ENCODE measurements around the gene MAD1L1. TPM values are rescaled to one million over a fixed set of nuclear protein-coding genes. Genes with fewer than 3 reads are reported as not detected.

Gene MAD1L1
- total RNA-seq, 1 experiment from 2014 or later = 38.5 TPM

DNA sequence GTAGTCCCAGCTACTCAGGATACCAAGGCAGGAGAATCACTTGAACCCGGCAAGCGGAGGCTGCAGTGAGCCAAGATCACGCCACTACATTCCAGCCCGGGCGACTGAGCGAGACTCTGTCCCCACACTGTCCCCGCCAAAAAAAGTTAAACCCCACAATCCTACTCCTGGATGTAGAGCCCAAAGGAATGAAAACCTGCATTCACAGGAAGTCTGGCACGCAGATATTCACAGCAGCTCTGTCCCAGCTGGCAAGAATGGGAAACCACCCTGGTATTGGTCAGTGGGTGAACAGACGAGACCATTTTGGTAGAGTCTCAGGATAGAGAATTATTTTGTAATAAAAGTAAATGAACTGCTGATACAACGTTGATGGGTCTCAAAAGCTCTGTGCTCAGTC lies 225.2 kb downstream of the MAD1L1 start:
- ChIA-PET POLR2A (no interaction called here), RAD21 (ENCODE audit: low non-redundant PET in 1 of 2, low total read pairs in 2 of 2, uncharacterized antibody in 2 of 2, unreplicated experiment in 2 of 2) (no interaction called here), CTCF (no interaction called here)
- Histone ChIP-seq H4K20me1 (ENCODE audit: insufficient read depth) (no peaks in the 10 kb centered on the region), H3K4me2 (ENCODE audit: low read length) (no peak overlapping the region), H3K36me3 (ENCODE audit: control insufficient read depth in 1 of 2, insufficient read depth in 2 of 2, low read length in 2 of 2) (no peaks in the 10 kb centered on the region), H2AFZ (ENCODE audit: low read depth, low read length, poor library complexity, severe bottlenecking) (no peak overlapping the region), H3K79me2 (ENCODE audit: insufficient read depth, low read length) (no peaks in the 10 kb centered on the region), H3K27me3 (ENCODE audit: insufficient read depth, low read length) (no peaks in the 10 kb centered on the region), H3K9me2 (ENCODE audit: insufficient read depth) (no peaks in the 10 kb centered on the region), H3K9ac (ENCODE audit: low read length) (no peak overlapping the region), H3K27ac (ENCODE audit: low read depth, low read length) (no peak overlapping the region), H3K4me1 (ENCODE audit: control insufficient read depth in 1 of 2, insufficient read depth in 2 of 2, low read length in 2 of 2) (no peaks in the 10 kb centered on the region), H3K9me3 (ENCODE audit: control insufficient read depth in 1 of 2, insufficient read depth in 1 of 2, low read depth in 1 of 2, low read length in 2 of 2) (no peaks in the 10 kb centered on the region), H3K4me3 (replicated peaks in 1 of 2; ENCODE audit: low read depth in 1 of 2, low read length in 2 of 2) (no peak overlapping the region)
- no TSS peak for BruUV-seq (replicated peaks)
- intact Hi-C loops (cut with micrococcal nuclease) = no loop called here
- TF ChIP-seq, protein P1, sequence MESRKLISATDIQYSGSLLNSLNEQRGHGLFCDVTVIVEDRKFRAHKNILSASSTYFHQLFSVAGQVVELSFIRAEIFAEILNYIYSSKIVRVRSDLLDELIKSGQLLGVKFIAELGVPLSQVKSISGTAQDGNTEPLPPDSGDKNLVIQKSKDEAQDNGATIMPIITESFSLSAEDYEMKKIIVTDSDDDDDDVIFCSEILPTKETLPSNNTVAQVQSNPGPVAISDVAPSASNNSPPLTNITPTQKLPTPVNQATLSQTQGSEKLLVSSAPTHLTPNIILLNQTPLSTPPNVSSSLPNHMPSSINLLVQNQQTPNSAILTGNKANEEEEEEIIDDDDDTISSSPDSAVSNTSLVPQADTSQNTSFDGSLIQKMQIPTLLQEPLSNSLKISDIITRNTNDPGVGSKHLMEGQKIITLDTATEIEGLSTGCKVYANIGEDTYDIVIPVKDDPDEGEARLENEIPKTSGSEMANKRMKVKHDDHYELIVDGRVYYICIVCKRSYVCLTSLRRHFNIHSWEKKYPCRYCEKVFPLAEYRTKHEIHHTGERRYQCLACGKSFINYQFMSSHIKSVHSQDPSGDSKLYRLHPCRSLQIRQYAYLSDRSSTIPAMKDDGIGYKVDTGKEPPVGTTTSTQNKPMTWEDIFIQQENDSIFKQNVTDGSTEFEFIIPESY (IDR thresholded peaks at IDR 0.05; ENCODE audit: extremely low read depth, insufficient replicate concordance, low read length) = no peak
- no peak for TF ChIP-seq JUND (IDR thresholded peaks at IDR 0.05)
- TF ChIP-seq FOSL1 (IDR thresholded peaks at IDR 0.05; ENCODE audit: low read depth) = no peak
- TF ChIP-seq, protein P2, sequence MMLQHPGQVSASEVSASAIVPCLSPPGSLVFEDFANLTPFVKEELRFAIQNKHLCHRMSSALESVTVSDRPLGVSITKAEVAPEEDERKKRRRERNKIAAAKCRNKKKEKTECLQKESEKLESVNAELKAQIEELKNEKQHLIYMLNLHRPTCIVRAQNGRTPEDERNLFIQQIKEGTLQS (IDR thresholded peaks at IDR 0.05) = no peak
- TF ChIP-seq, protein P3, sequence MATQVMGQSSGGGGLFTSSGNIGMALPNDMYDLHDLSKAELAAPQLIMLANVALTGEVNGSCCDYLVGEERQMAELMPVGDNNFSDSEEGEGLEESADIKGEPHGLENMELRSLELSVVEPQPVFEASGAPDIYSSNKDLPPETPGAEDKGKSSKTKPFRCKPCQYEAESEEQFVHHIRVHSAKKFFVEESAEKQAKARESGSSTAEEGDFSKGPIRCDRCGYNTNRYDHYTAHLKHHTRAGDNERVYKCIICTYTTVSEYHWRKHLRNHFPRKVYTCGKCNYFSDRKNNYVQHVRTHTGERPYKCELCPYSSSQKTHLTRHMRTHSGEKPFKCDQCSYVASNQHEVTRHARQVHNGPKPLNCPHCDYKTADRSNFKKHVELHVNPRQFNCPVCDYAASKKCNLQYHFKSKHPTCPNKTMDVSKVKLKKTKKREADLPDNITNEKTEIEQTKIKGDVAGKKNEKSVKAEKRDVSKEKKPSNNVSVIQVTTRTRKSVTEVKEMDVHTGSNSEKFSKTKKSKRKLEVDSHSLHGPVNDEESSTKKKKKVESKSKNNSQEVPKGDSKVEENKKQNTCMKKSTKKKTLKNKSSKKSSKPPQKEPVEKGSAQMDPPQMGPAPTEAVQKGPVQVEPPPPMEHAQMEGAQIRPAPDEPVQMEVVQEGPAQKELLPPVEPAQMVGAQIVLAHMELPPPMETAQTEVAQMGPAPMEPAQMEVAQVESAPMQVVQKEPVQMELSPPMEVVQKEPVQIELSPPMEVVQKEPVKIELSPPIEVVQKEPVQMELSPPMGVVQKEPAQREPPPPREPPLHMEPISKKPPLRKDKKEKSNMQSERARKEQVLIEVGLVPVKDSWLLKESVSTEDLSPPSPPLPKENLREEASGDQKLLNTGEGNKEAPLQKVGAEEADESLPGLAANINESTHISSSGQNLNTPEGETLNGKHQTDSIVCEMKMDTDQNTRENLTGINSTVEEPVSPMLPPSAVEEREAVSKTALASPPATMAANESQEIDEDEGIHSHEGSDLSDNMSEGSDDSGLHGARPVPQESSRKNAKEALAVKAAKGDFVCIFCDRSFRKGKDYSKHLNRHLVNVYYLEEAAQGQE (IDR thresholded peaks at IDR 0.05; ENCODE audit: low read depth) = no peak
- DNase-seq (ENCODE audit: low read depth, low spot score) = no peak
- no peak for ATAC-seq
